Renal pelvis (tissue), 12 donors: ENCODE measurements around the gene OPN5. TPM values are rescaled to one million over a fixed set of nuclear protein-coding genes. Genes with fewer than 3 reads are reported as not detected.
A peak's percentile ranks its signal among the peaks of the same experiment; 100 is the strongest.
"Not testable (repeated sequence)": the region's sequence is repeated elsewhere in the genome, so short reads cannot be mapped to it uniquely, and the experiment has no call there.

ENCODE experiments used
- DNase-seq: peaks from one replicate; pipeline ENCODE4 v3.0.0-alpha.2; 2013
- long read RNA-seq, 16 experiments: transcript quantifications; one replicate each; lab custom pipeline, GENCODE V29; 2026
- polyA plus RNA-seq, 3 donors: library from polyadenylated mRNA; unstranded; fragments of 120-200 nt; gene quantifications; one replicate each; pipeline ENCODE4 v1.2.1, GENCODE V29; 2013; ENCODE audit not compliant: insufficient read length in 3 of 3

Gene OPN5, protein sequence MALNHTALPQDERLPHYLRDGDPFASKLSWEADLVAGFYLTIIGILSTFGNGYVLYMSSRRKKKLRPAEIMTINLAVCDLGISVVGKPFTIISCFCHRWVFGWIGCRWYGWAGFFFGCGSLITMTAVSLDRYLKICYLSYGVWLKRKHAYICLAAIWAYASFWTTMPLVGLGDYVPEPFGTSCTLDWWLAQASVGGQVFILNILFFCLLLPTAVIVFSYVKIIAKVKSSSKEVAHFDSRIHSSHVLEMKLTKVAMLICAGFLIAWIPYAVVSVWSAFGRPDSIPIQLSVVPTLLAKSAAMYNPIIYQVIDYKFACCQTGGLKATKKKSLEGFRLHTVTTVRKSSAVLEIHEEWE
- polyA plus RNA-seq: 1 to 10 TPM in 2 of 3 donors, under 1 TPM in 1; 0.51 to 1.5 (median 1.2) TPM
- long read RNA-seq, donor 1: 0 reads
- long read RNA-seq, donor 2: 0 reads
- long read RNA-seq, donor 3: 0 reads
- long read RNA-seq, donor 4: 0 reads
- long read RNA-seq, donor 5: 0 reads
- long read RNA-seq, donor 6: 0 reads
- long read RNA-seq, donor 7: 0 reads
- long read RNA-seq, donor 8: 0 reads
- long read RNA-seq, donor 9: 0 reads
- long read RNA-seq, donor 10: 0 reads
- long read RNA-seq, donor 11: 0 reads
- long read RNA-seq, donor 12: 0 reads
- long read RNA-seq, donor 13: 0 reads
- long read RNA-seq, donor 14: 0 reads
- long read RNA-seq, donor 15: 0 reads
- long read RNA-seq, donor 16: 0 reads

DNA sequence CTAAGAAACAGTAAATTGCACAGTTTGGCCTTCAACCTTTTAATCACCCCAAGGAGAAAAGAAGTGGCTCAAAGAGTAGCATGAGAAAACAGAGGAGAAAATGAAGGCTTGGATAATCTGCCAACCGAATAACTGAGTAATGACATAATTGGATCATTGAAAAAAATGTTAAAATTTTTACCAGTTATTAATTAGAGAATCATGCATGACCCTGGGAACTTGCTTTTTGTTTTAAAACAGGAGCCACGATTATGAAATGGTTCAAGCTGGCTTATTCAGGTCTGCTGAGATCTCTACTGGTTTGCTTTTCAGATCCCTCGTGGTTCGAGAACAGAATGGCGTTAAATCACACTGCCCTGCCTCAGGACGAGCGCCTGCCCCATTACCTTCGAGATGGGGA lies at the start of gene OPN5:
Gene OPN5 (plus strand): TSS at position 301 of the 400 bp plus-strand sequence. CDS start 35 bp downstream, at position 336.
- DNase-seq: no peak

DNA sequence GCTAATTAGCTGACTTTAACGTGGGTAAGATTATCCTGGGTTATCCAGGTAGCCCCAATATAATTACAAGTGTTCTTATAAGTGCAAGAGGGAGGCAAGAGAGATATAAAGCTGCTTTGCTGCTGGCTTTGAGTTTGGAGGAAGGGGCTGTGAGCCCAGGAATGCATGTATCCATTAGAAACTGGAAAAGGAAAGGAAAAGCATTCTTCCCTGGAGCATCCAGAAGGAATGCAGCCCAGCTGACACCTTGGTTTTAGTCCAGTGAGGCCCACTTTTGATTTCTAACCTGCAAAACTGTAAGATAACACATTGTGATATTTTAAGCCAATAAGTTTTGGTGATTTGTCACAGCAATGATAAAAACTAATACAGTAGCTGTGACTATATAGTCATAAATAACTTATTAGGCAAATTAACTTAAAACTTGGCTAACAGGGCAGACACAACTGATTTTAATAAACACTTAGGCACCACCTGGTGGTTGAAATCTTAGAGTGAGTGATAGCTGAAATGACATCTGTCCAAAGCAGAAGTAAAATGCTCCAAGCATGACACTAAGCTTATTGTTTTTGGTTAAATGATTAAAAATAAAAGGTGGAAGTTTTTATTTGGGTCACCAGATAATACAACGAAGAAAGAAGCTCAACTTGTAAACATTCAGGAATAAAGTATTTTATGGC lies 47.8 kb upstream of the OPN5 start:
- no peak for DNase-seq

DNA sequence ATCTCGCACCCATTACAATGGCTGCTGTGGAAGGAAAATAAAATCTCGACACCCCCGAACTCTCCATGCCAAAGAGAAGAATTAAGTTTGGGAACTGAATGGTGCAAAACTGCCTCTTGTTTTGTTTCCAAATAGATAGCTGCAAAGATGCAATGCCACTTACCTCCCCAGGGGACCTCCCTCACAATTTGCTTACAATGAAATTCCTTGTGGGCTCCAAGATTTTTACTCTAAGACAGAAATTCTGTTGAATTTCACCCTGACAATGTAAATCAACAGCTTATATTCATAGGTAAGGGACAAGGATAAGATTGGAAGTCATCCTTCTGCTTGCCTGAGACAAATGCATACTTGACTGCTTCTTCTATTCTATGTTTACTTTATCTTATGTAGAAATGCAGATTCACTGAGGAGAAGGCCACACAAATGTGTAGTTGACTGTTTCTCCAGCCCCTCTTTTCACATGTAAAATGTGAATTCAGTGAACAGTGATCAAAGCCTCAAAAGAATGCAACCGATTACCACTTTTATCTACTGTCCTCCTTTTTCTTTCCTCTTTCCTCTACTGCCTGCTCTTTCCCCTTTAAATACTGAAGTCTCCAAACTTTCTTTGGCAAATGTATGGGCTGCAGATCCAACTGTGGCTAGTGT lies 46.9 kb upstream of the OPN5 start:
- no peak for DNase-seq

DNA sequence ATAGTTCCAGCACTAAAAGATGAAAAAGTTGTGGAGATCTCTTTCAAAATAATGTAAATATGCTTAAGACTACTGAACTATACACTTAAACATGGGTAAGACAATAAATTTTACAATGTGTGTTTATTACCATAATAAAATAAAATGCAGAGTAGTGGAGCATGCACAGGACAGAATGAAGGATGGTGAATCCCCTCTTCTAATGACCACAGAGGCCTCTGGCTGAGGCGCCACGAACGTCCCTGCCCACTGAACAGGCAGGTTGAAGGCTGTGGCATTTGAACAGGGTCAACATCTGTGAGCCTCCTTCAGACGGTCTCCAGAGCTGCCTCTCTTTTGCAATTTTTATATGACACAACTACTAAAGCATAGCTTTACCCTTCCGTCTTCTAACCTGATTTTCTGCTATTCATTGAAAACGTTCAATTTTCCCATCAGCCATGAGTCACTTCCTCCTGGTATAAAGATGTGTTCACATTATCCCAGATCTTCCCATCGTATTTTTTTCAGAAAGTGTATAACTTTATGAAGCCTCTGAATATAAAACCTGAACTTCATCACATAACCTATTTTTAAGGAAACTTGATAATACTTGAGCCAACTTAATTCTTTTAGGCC lies 45.6 kb upstream of the OPN5 start:
- no peak for DNase-seq

DNA sequence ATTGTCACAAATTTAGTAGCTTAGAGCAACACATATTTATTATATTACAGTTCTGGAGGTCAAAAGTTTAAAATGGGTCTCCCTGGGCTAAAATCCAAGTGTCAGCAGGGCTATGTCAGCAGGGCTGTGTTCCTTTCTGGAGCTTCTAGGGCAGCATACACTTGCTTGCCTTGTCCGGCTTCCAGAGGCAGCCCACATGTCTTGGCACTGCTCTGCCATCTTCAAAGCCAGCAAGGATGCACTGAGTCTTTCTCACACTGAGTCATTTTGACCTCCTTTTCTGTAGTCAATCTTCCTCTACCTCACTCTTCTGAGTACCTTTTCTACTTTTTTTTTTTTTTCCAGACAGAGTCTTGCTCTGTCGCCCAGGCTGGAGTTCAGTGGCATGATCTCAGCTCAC lies 44.4 kb upstream of the OPN5 start:
- DNase-seq: no peak

DNA sequence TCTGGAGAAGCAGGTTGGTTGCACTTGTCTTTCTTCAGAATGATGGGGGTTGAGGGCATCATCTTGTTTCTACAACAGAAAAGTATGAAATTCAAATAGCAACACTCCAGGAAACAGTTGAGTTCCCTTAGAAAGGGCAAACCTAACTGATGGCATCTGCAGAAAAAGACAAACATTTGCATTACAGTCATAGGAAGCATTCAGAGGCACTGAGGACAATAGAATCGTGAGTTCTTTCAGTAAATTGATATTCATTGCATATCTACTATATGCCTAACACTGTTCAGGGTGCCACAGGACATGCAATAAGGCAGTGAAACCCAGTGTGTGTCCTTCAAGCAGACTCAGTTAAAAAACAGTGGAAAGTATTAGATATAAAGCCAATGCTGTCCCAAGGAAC lies 41.1 kb upstream of the OPN5 start:
- DNase-seq: no peak

DNA sequence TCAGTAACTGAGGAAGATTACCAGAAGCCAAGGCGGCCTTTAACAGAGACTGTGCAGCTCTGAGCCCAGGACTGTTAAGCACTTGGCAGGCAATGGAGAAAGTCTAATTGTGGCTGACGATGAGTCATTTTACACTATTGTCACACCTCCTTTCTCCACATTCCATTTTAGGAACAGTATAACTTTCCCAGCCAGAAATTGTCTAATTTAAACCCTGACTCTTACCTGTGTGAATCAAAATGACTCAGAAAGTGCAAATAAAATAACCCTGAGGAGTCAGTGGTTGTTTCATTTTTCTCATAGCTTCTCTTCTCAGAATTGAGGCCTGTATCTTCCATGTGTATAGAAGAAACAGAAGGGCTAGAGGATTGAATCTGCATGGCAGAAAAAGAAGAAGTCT lies 40.0 kb upstream of the OPN5 start:
- DNase-seq: no peak

DNA sequence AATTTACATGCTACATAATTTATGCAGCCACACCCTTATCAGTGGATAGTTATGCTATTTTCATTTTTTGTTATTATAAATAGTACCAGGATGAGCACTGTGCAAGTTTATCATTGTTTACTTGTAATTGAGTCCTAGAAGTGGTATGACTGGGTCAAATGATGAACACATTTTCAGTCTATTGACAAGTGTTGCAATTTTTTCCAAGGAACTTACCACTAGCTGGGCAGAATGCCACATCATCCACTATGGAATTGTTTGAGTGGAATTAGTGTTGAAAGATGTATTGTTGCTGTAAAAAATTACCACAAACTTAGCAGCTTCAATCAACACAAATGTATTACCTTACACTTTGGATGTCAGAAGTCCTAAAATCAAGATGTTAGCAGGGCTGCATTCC lies 38.1 kb upstream of the OPN5 start:
- DNase-seq: no peak

DNA sequence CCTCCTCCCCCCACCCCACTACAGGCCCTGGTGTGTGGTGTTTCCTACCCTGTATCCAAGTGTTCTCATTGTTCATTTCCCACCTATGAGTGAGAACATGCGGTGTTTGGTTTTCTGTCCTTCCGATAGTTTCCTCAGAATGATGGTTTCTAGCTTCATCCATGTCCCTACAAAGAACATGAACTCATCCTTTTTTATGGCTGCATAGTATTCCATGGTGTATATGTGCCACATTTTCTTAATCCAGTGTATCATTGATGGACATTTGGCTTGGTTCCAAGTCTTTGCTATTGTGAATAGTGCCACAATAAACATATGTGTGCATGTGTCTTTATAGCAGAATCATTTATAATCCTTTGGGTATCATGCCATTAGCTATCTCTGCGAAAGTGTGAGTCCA lies 36.6 kb upstream of the OPN5 start:
- DNase-seq: not testable (repeated sequence)

DNA sequence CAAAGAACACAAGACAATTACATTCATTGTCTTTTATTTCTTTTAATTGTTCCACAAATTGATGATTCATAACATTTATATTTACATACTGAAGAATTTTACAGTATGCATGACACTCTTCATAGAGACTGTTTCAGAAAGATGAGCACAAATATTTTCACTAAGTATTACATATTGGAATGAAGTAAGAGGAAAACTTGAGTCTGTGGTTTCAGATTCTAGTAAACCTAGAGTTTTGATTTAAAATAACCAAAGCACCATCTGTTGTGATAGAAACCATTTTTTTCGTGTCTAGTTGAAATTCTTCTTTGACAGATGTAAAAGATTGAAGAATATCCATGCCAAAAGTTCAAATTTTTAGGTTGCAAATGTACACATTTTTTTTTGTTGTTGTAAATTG lies 32.1 kb upstream of the OPN5 start:
- no peak for DNase-seq

DNA sequence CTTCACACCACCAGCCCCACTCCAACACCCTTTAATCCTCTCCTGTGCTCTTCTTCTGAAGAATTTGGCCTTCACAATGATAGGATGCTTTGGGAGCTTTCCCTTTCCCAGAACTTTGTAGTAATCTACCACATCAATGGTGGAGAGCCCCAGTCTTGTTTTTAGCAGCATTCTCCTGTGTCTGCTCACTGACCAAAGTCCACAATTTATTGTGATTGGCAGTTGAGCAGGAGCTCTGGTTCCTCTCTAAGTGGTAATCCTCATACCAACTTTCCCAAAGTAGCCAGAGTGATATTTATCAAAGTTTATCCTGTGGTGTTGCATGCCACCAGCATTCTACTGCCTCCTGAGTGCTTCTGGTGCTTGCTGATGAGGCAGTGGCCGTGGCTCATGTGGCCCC lies 29.0 kb upstream of the OPN5 start:
- DNase-seq: no peak

DNA sequence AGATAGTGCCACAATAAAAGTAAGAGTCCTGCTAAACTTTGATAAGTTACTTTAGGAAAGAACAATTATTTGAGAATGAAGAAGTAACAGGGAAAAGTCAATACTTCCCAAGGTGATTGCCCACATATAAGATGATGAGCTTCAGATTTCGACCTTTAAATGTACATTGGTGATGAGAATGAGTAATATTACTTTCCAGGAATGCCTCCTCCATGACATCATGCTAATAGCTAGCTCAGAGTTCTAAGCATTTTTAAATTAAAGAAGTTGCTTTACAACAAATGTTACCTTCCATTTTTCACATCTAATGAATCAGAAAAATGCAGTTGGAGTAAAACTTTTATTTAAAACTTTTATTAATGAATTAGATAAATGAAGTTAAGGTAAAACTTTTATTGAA lies 22.5 kb upstream of the OPN5 start:
- no peak for DNase-seq

DNA sequence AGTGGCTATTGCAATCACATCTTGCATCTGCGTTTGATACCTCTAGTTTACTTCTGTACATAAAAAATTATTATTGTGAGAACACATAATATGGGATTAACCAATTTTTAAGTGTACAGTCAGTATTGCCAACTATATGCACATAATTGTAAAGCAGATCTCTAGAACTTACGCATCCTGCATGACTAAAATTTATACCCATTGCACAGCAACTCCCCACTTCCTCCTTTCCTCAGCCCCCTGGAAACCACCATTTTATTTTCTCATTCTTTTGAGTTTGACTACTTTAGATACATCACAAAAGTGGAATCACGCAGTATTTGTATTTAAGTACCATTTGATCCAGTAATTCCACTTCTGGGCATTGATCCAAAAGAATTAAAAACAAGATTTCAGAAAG lies 19.3 kb upstream of the OPN5 start:
- DNase-seq: no peak

DNA sequence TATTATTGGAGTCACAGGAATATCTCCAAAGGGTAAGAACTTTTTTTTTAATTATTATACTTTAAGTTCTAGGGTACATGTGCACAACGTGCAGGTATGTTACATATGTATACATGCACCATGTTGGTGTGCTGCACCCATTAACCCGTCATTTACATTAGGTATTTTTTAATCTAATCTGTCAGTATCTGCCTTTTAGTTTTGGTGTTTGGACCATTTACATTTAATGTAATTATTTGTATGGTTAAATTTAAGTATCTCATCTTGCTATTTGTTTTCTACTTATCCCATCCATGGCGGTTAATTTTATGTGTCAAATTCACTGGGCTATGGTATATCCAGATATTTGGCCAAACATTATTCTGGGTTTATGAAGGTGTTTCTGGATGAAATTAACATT lies 15.4 kb upstream of the OPN5 start:
- no peak for DNase-seq

DNA sequence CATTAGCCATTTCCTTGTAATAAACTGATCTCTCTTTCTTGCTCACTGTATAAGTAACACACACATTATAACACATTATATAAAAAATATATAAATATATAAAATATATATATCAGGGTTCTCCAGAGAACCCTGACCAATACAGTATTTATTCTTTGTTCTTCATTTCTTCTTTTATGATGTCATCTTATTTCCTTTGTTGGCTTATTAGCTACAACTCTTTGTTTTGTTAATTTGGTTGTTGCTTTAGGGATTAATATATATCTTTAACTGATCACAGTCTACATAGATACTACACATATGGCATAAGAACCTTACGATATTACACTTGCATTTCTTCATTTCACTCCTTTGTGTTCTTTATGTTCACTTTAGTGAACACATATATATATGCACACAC lies 14.7 kb upstream of the OPN5 start:
- no peak for DNase-seq

DNA sequence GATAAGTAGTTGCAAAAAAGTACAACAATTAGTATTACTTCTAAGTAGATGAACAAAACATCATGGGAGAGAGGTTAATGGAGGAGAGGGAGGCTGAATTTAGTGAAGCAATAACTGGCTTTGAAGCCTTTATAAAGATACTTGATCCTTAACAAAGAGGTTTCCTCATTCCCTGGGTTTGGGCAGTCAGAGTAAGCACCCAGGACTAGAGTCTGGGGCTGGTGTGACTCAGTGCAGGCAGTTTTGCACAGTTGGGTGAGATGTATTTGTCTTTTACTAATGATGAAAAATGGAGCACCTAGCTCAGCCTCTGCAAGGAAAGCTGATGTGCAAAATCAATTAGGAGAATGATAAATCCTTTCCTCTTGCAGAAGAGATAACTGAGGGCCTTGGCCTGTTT lies 11.8 kb upstream of the OPN5 start:
- DNase-seq: no peak

DNA sequence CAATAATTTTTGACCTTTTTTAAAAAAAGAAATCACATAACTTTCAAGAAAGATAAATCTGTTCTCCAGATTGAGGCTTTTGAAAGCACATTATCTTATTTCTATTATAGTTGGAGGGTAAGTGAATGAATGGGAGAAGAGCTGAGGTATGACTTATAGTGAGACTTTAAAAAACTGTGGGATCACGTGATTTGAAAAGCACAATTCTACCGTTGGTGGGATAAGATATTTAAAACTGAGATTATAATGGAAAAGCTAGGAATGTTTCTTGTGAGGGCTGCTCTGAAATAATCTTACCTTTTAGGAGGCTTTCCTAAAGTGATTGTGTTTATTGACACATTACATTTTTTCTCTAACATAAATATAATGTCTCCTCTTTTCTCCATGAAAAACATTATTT lies 9.5 kb upstream of the OPN5 start:
- DNase-seq: no peak

DNA sequence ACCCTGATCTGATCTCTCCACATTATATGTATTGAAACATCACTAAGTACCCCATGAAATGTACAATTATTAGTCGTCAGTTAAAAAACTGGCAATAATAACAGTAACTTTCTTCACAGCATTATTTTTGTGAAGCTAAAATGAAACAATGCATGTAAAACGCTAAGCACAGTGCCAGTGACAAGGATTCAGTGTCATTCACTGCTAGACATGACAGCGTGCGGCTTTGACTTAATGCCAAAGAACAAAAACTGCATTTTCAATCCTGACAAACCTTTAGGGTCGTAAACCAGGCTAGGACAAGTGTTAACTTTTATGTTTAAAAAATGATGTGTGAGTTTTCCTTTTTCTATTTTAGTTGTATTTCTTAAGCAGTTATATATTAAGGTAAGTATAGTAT lies 8.8 kb upstream of the OPN5 start:
- DNase-seq: no peak

DNA sequence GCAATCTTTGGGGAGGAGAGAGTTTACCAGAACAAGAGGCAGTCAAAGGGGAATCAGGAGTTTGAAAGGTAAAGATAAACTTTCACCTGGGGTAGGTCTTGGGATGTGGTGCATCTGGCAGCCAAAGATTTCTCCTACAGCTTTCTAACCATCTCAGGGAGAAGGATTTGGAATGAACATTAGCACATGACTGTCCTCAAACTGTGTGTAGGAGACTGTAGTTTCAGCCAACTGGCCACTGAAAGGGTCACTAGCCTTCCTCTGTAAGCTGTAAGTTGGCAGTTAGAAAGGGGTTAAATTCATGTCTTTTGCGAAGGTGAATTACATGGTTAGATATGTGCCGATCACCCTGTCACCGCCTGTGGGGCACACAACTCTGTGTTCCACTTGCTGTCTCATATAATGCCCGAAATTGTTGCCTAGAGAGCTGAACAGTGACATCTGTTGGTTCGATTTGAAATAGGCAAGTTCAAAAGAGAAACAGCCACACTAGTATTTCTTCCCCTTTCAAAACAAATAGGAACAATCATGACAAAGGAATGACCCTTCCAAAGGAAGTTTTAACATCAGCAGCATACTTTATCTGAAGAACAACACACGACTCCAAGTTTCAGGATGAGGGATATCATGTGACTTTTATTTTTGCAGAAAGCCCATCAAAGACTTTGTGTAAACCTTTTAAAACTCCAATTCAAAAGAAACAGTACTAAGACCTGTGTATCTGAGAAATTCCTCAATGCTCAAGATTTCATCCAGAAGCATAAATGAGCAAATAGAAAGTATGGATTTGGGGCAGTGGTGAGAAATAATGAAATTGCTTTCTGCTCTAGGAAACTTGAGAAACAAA lies 1.1 kb upstream of the OPN5 start:
- peak; percentile 69 for DNase-seq

DNA sequence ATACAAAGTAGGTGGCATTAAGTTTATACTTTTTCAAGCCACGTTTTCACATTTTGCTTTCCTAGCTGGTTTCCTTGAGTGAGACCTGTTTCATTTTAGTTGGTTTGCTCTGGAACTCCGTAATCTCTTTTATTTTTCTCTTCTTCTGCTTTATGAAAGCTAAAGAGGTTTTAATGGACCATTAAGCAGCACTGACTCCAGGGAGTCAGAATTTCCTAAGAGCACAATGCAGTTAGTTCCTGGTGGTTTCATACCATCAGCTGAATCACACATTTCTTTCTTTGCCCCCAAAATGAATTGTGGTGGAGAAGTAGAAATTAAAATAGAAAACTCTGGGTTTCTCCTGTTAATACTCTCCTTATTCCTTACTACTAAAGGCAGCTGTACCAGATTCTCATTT lies 3.4 kb downstream of the OPN5 start:
- no peak for DNase-seq
